GM12875 (cell line): ENCODE results near the gene CAMTA2.
"Not testable (repeated sequence)": the region's sequence is repeated elsewhere in the genome, so short reads cannot be mapped to it uniquely, and the experiment has no call there.

Experiments
- H3K4me3 ChIP-seq: one replicate; pipeline ENCODE4 v1.5.1; 2011; ENCODE audit warnings: low read depth, low read length, control low read depth
- TF ChIP-seq, protein P1 (sequence below): IDR thresholded peaks from 2 replicates; pipeline ENCODE4 v1.5.1; 2011; ENCODE audit warnings: low read depth, mild to moderate bottlenecking, control low read depth, inconsistent platforms, low read length, moderate library complexity, borderline replicate concordance; ENCODE audit not compliant: insufficient read depth

The CAMTA2 gene

DNA sequence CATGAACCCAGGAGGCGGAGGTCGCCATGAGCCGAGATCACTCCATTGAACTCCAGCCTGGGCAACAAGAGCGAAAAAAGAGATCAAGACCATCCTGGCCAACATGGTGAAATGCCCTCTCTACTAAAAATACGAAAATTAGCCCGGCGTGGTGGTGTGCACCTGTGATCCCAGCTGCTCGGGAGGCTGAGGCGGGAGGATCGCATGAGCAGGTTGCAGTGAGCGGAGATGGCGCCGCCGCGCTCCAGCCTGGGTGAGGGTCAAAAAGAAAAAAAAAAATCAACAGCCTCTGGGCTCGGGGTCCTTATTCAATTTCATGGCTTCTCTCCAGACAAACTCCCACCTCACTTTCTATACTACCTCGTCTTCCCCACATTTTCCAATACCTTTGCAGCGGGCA lies 58.6 kb downstream of the CAMTA2 start:
- TF ChIP-seq, protein P1, sequence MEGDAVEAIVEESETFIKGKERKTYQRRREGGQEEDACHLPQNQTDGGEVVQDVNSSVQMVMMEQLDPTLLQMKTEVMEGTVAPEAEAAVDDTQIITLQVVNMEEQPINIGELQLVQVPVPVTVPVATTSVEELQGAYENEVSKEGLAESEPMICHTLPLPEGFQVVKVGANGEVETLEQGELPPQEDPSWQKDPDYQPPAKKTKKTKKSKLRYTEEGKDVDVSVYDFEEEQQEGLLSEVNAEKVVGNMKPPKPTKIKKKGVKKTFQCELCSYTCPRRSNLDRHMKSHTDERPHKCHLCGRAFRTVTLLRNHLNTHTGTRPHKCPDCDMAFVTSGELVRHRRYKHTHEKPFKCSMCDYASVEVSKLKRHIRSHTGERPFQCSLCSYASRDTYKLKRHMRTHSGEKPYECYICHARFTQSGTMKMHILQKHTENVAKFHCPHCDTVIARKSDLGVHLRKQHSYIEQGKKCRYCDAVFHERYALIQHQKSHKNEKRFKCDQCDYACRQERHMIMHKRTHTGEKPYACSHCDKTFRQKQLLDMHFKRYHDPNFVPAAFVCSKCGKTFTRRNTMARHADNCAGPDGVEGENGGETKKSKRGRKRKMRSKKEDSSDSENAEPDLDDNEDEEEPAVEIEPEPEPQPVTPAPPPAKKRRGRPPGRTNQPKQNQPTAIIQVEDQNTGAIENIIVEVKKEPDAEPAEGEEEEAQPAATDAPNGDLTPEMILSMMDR: no peak

DNA sequence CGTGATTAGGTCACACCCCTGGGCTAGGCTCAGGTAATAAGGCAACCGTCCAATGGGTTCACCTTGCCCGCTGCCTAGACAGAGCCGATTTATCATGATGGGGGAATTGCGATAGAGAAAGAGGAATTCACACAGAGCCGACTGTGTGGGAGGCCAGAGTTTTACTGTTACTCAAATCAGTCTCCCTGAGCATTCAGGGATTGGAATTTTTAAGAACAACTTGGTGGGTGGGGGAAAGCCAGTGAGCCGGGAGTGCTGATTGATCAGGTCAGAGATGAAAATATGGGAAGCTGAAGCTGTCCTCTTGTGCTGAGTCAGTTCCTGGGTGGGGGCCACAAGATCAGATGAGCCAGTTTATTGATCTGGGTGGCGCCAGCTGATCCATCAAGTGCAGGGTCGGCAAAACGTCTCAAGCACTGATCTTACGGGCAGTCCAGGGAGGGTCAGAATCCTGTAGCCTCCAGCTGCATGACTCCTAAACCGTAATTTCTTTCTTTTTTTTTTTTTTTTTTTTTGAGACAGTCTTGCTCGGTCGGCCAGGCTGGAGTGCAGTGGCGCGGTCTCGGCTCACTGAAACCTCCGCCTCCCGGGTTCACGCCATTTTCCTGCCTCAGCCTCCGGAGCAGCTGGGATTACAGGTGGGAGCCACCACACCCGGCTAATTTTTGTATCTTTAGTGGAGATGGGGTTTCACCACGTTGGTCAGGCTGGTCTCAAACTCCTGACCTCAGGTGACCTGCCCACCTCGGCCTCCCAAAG lies 60.7 kb downstream of the CAMTA2 start:
- not testable (repeated sequence) for H3K4me3 ChIP-seq

More for the DNA sequence above, 58.6 kb downstream of the CAMTA2 start:
- H3K4me3 ChIP-seq: no peak overlapping the region

DNA sequence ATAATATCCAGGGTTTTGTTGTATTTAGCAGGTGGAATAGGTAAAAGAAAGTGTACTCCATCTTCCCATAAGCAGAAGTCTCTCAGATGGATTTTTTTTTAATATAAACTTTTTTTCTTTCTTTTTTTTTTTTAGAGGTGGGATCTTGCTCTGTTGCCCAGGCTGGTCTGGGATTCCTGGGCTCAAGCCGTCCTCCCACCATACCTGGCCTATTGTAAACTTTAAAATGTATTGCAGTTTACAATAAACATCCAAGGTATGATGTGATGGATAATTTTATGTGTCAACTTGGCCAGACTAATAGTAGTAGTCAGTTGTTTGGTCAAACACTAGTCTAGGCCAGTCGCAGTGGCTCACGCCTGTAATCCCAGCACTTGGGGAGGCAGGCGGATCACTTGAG lies 66.2 kb downstream of the CAMTA2 start:
- TF ChIP-seq, protein P1: no peak

DNA sequence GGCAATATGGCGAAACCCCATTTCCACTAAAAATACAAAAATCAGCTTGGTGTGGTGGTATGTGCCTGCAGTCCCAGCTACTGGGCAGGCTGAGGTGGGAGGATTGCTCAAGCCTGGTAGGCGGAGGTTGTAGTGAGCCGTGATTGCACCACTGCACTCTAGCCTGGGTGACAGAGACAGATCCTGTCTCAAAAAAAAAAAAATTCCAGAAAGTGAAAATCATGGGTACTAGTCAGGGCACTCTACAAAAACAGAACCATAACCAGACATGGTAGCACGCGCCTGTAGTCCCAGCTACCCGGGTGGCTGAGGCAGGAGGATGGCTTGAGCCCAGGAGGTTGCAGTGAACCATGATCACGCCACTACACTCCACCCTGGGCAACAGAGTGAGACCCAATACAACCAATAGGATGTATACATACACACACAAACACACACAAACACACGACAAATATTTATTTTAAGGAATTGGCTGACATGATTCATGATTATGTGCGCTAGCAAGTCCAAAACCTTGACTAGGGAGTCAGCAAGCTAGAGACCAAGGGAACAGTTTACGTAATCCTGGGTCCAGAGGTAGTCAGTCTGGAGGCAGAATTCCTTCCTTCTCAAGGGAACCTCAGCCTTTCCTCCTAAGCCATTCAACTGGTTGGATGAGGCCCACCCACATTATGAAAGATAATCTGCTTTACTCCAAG lies 67.0 kb downstream of the CAMTA2 start:
- no peak overlapping the region for H3K4me3 ChIP-seq
- TF ChIP-seq, protein P1: no peak

More for the DNA sequence above, 66.2 kb downstream of the CAMTA2 start:
- no peak overlapping the region for H3K4me3 ChIP-seq

DNA sequence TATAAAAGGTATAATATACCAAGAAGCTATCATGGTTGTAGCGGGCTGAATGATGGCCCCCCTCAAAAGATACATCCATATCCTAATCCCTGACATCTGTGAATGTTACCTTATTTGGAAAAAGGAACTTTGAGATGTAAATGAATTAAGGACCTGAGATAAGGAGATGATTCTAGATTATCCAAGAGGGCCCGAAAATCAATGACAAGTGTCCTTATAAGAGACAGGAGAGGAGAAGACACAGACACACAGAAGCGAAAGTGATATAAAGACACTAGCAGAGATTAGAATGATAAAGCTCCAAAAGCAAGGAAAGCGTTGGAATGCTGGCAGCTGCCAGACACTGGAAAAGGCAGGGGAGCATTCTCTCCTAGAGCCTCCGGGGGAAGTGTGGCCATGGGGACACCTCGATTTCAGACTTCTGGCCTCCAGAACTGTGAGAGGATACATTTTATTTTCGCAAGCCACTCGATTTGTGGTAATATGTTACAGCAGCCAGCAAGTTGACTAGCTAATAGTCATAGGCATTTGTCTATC lies 67.9 kb downstream of the CAMTA2 start:
- TF ChIP-seq, protein P1: no peak
- H3K4me3 ChIP-seq: no peak overlapping the region
